Measurements from ENCODE around the gene PLEKHA5. TPM values are rescaled to one million over a fixed set of nuclear protein-coding genes. Genes with fewer than 3 reads are reported as not detected.

Gene PLEKHA5
- total RNA-seq, 4 donors from 2014 or later: 34.5 to 120 (median 60.0) TPM

DNA sequence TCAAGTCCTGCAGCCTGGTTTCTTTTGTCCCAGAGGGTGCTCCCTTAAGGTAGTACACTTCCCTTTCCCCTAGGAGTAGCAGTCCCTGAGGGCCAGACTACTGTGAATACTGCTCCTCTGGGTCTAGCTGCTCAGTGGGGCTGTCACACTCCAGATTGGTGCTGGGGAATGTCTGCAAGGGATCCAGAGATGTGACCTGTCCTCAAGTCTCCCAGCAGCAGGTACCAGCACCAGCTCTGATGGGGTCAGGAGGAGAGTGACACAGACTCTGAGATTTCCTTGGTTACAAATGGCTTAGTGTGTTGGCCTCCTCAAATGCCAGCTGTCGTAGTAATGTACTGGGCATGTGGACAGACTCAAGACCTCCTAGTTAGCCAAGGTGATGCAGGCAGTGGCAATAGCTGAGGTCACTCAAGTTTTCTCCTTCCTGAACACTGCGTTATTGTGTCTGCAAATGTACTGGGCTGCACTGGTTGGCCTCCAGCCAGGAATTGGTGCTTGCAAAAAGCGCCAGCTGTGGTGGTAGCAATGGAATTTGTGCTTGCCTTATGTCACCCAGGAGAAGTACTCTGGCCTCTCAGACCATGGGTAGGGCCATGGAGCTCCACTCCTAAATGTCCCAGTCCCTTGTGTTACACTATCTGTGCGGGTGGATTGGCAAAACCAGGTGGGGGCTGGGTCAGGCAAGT is 273.4 kb downstream of the PLEKHA5 start:
- TF ChIP-seq, protein P1, sequence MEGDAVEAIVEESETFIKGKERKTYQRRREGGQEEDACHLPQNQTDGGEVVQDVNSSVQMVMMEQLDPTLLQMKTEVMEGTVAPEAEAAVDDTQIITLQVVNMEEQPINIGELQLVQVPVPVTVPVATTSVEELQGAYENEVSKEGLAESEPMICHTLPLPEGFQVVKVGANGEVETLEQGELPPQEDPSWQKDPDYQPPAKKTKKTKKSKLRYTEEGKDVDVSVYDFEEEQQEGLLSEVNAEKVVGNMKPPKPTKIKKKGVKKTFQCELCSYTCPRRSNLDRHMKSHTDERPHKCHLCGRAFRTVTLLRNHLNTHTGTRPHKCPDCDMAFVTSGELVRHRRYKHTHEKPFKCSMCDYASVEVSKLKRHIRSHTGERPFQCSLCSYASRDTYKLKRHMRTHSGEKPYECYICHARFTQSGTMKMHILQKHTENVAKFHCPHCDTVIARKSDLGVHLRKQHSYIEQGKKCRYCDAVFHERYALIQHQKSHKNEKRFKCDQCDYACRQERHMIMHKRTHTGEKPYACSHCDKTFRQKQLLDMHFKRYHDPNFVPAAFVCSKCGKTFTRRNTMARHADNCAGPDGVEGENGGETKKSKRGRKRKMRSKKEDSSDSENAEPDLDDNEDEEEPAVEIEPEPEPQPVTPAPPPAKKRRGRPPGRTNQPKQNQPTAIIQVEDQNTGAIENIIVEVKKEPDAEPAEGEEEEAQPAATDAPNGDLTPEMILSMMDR (IDR thresholded peaks at IDR 0.05): no peak
- no peak for TF ChIP-seq POLR2AphosphoS5 (IDR thresholded peaks at IDR 0.05)
- no peak for TF ChIP-seq EP300 (IDR thresholded peaks at IDR 0.05)
- TF ChIP-seq POLR2A (IDR thresholded peaks at IDR 0.05): no peak
- H3K27ac ChIP-seq: no peak overlapping the region
- no peaks in the 10 kb centered on the region for H3K9me3 ChIP-seq
- H3K4me3 ChIP-seq: no peak overlapping the region
- WGBS, 2 donors (ENCODE audit: low coverage in 1 of 2): 92% methylated on average over 2 of the region's 4 CpGs; no CpG with 5 or more reads in 1 of the 2 donors
- no peaks in the 10 kb centered on the region for H3K27me3 ChIP-seq
- peak; percentile 28 for ATAC-seq
- no peaks in the 10 kb centered on the region for H3K36me3 ChIP-seq
- no peaks in the 10 kb centered on the region for H3K4me1 ChIP-seq

GRCh38 chr12:19404242-19404880 is 274.8 kb downstream of the PLEKHA5 start:
- Histone ChIP-seq H3K4me3 (no peak overlapping the region), H3K27me3 (no peaks in the 10 kb centered on the region), H3K27ac (no peak overlapping the region), H3K36me3 (no peaks in the 10 kb centered on the region), H3K4me1 (peaks cover 0 to 5% (median 0%) of the 10 kb centered on the region in 3 donors), H3K9me3 (no peaks in the 10 kb centered on the region)
- 92 to 93% methylated on average over 9 to 10 of the region's 16 CpGs for WGBS, 2 donors (ENCODE audit: low coverage in 1 of 2)
- TF ChIP-seq POLR2AphosphoS5 (IDR thresholded peaks at IDR 0.05): no peak
- TF ChIP-seq EP300 (IDR thresholded peaks at IDR 0.05): no peak
- TF ChIP-seq, protein P1 (IDR thresholded peaks at IDR 0.05): no peak
- TF ChIP-seq POLR2A (IDR thresholded peaks at IDR 0.05): no peak
- ATAC-seq: no peak

GRCh38 chr12:19409376-19409775 is 279.8 kb downstream of the PLEKHA5 start:
- no peak for ATAC-seq
- H3K27me3 ChIP-seq: no peaks in the 10 kb centered on the region
- TF ChIP-seq EP300 (IDR thresholded peaks at IDR 0.05): no peak
- H3K27ac ChIP-seq: peak overlapping the region in 1 of 4 donors; percentile 61
- H3K4me1 ChIP-seq: peaks cover 0 to 39% (median 6%) of the 10 kb centered on the region in 3 donors
- no peaks in the 10 kb centered on the region for H3K36me3 ChIP-seq
- H3K9me3 ChIP-seq: no peaks in the 10 kb centered on the region
- no peak overlapping the region for H3K4me3 ChIP-seq
- 0% methylated on average over 2 to 3 of the region's 3 CpGs for WGBS, 2 donors (ENCODE audit: low coverage in 1 of 2)

GRCh38 chr12:19410211-19410610 is 280.7 kb downstream of the PLEKHA5 start:
- WGBS, 2 donors (ENCODE audit: low coverage in 1 of 2): 19 to 40% methylated on average over 6 of the region's 6 CpGs
- Histone ChIP-seq H3K27ac (peak overlapping the region in 3 of 4 donors; percentile 61 to 79 (median 73)), H3K9me3 (no peaks in the 10 kb centered on the region), H3K27me3 (no peaks in the 10 kb centered on the region), H3K36me3 (no peaks in the 10 kb centered on the region), H3K4me1 (peaks cover 0 to 39% (median 6%) of the 10 kb centered on the region in 3 donors), H3K4me3 (no peak overlapping the region)
- no peak for ATAC-seq
- TF ChIP-seq, protein P1 (IDR thresholded peaks at IDR 0.05): no peak

DNA sequence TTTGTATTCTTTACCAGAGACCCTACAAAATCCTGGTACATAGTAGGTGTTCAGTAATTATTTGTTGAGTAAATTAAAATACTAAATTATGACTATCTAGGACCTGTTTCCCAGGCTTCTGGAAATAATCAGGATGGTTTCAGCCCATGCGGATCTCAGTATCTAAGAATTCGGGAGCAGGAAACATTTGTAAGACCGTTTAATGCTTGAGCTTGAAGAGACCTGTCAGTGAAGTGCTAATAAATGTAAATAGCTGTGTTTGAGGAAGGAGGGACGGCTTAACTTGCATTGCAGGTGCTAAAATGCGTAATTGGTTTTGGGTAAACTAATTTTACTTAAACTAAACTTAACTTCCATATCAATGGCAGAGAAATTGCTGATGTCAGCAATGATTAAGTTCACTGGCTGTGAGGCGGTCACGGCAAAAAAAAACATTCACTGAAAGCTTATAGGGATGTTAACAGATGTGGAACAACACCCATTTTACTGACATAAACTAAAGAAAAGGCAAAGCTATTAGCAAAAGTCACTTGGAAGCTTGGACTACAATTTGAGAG is 281.2 kb downstream of the PLEKHA5 start:
- Histone ChIP-seq H3K27me3 (no peaks in the 10 kb centered on the region), H3K36me3 (no peaks in the 10 kb centered on the region), H3K9me3 (no peaks in the 10 kb centered on the region), H3K4me1 (peaks cover 0 to 39% (median 6%) of the 10 kb centered on the region in 3 donors), H3K4me3 (no peak overlapping the region), H3K27ac (peak overlapping the region in 3 of 4 donors; percentile 61 to 79 (median 73))
- 41 to 67% methylated on average over 7 of the region's 7 CpGs for WGBS, 2 donors (ENCODE audit: low coverage in 1 of 2)
- ATAC-seq: no peak
- TF ChIP-seq POLR2A (IDR thresholded peaks at IDR 0.05): no peak
- no peak for TF ChIP-seq POLR2AphosphoS5 (IDR thresholded peaks at IDR 0.05)
- TF ChIP-seq, protein P1 (IDR thresholded peaks at IDR 0.05): no peak
- TF ChIP-seq EP300 (IDR thresholded peaks at IDR 0.05): no peak
